IMR-90 (cell line): ENCODE measurements around the gene SPC25. TPM values are rescaled to one million over a fixed set of nuclear protein-coding genes. Genes with fewer than 3 reads are reported as not detected.
"Not testable (repeated sequence)": the region's sequence is repeated elsewhere in the genome, so short reads cannot be mapped to it uniquely, and the experiment has no call there.

Source experiments
- ATAC-seq: fragments of 200-7000 bp; cut with Tn5 transposase; 2 replicates; pipeline ENCODE4 v1.9.1; 2020; ENCODE audit warnings: low read depth, mild to moderate bottlenecking, moderate library complexity
- BruUV-seq: library from RNA; stranded (reverse); fragments of 400-500 nt; replicated peaks from 2 replicates; lab custom pipeline; 2021; lab: Mats Ljungman, UMichigan
- CTCF ChIA-PET: fragments of 300-600 bp; formaldehyde crosslinking; extraction: SDS; loops from one replicate; lab custom pipeline; 2021; ENCODE audit warnings: antibody characterized with exemption; lab: Yijun Ruan, JAX
- POLR2A ChIA-PET: fragments of 300-600 bp; sonication (Branson Sonifier 250); formaldehyde crosslinking; loops from one replicate; lab custom pipeline; 2022; ENCODE audit warnings: antibody characterized with exemption; ENCODE audit not compliant: unreplicated experiment; lab: Charles Lee
- DNase-seq: peaks from one replicate; pipeline ENCODE4 v3.0.0; 2013
- H2AFZ ChIP-seq: replicated peaks from 2 replicates; pipeline ENCODE3; 2013; ENCODE audit warnings: low read length, mild to moderate bottlenecking; ENCODE audit not compliant: poor library complexity
- H2AK5ac ChIP-seq: 2 replicates; pipeline ENCODE4 v1.6.1; 2013; ENCODE audit warnings: low read depth, low read length, inconsistent platforms
- H2AK9ac ChIP-seq: replicated peaks from 2 replicates; pipeline ENCODE3; 2013; ENCODE audit warnings: mild to moderate bottlenecking, low read depth, low read length, moderate library complexity; ENCODE audit not compliant: poor library complexity
- H2BK120ac ChIP-seq: 2 replicates; pipeline ENCODE4 v1.6.1; 2013; ENCODE audit warnings: low read depth, low read length, inconsistent platforms
- H2BK15ac ChIP-seq: 3 replicates; pipeline ENCODE4 v1.6.1; 2013; ENCODE audit warnings: low read depth, low read length, inconsistent platforms
- H2BK20ac ChIP-seq: 2 replicates; pipeline ENCODE4 v1.6.1; 2013; ENCODE audit warnings: low read depth, mild to moderate bottlenecking, inconsistent platforms, low read length, moderate library complexity
- H2BK5ac ChIP-seq: 2 replicates; pipeline ENCODE4 v1.6.1; 2013; ENCODE audit warnings: mild to moderate bottlenecking, low read depth, low read length, inconsistent platforms; ENCODE audit not compliant: poor library complexity, severe bottlenecking
- H3K14ac ChIP-seq: replicated peaks from 2 replicates; pipeline ENCODE4 v1.6.1; 2013; ENCODE audit warnings: low read depth, low read length, inconsistent platforms
- H3K18ac ChIP-seq: 2 replicates; pipeline ENCODE4 v1.6.1; 2013; ENCODE audit warnings: low read depth, low read length, control low read depth
- H3K23ac ChIP-seq: 2 replicates; pipeline ENCODE4 v1.6.1; 2013; ENCODE audit warnings: low read depth, low read length, inconsistent platforms
- H3K27ac ChIP-seq: 2 replicates; pipeline ENCODE4 v1.5.1; 2013; ENCODE audit warnings: mild to moderate bottlenecking, control low read depth, low read length; ENCODE audit not compliant: insufficient read depth
- H3K27me3 ChIP-seq: 2 replicates; pipeline ENCODE4 v1.6.1; 2013; ENCODE audit warnings: low read length; ENCODE audit not compliant: control insufficient read depth, insufficient read depth
- H3K36me3 ChIP-seq: 2 replicates; pipeline ENCODE4 v1.6.1; 2013; ENCODE audit warnings: low read length, mixed read lengths; ENCODE audit not compliant: control insufficient read depth, insufficient read depth
- H3K4ac ChIP-seq: 2 replicates; pipeline ENCODE4 v1.6.1; 2013; ENCODE audit warnings: low read depth, low read length, inconsistent platforms
- H3K4me1 ChIP-seq: 2 replicates; pipeline ENCODE4 v1.6.1; 2013; ENCODE audit warnings: low read length, mixed read lengths; ENCODE audit not compliant: control insufficient read depth, insufficient read depth
- H3K4me2 ChIP-seq: 2 replicates; pipeline ENCODE4 v1.6.1; 2013; ENCODE audit warnings: low read depth, mild to moderate bottlenecking, control low read depth, low read length, moderate library complexity
- H3K4me3 ChIP-seq: 2 replicates; pipeline ENCODE4 v1.5.1; 2013; ENCODE audit warnings: low read depth, mild to moderate bottlenecking, control low read depth, low read length, moderate library complexity; ENCODE audit not compliant: insufficient read depth
- H3K56ac ChIP-seq: 2 replicates; pipeline ENCODE4 v1.6.1; 2013; ENCODE audit warnings: low read length, inconsistent platforms; ENCODE audit not compliant: insufficient read depth; ENCODE audit errors: extremely low read depth
- H3K79me1 ChIP-seq, 2 experiments: 2 replicates each; pipeline ENCODE4 v1.6.1; 2013; ENCODE audit warnings: low read length in 2 of 2, inconsistent platforms in 1 of 2, low read depth in 1 of 2
- H3K9ac ChIP-seq: 2 replicates; pipeline ENCODE4 v1.6.1; 2013; ENCODE audit warnings: low read depth, low read length, control low read depth
- H3K9me1 ChIP-seq: 2 replicates; pipeline ENCODE4 v1.6.1; 2013; ENCODE audit warnings: low read length, inconsistent platforms; ENCODE audit not compliant: insufficient read depth
- H3K9me3 ChIP-seq: 2 replicates; pipeline ENCODE4 v1.6.1; 2013; ENCODE audit warnings: low read length; ENCODE audit not compliant: control insufficient read depth, insufficient read depth
- H4K20me1 ChIP-seq: 2 replicates; pipeline ENCODE4 v1.6.1; 2013; ENCODE audit warnings: low read length, inconsistent platforms; ENCODE audit not compliant: insufficient read depth
- H4K5ac ChIP-seq: 2 replicates; pipeline ENCODE4 v1.6.1; 2013; ENCODE audit warnings: mild to moderate bottlenecking, low read depth, low read length, control low read depth
- H4K8ac ChIP-seq, 2 experiments: 2 replicates each; pipeline ENCODE4 v1.6.1; 2013; ENCODE audit warnings: low read depth in 2 of 2, low read length in 2 of 2, control low read depth in 1 of 2, inconsistent platforms in 1 of 2
- H4K91ac ChIP-seq: 2 replicates; pipeline ENCODE4 v1.6.1; 2013; ENCODE audit warnings: low read depth, low read length, inconsistent platforms; ENCODE audit not compliant: insufficient read depth
- WGBS, 2 experiments: methylation state at CpG; one replicate each; pipeline versions ENCODE4 v1.1.5 to v1.1.7; 2013; ENCODE audit warnings: missing lambda C conversion rate in 2 of 2; ENCODE audit not compliant: insufficient read length in 1 of 2; ENCODE audit errors: extremely low coverage in 2 of 2; 5-methylcytosine and 5-hydroxymethylcytosine counted together
- dilution Hi-C: fragments of 300-500 bp; cut with HindIII; formaldehyde crosslinking; loops from one replicate; pipeline ENCODE4 v1.14.3; 2018; ENCODE audit warnings: low sequenced_read_pairs; ENCODE audit not compliant: unreplicated experiment
- in situ Hi-C: fragments of 300-500 bp; cut with MboI; formaldehyde crosslinking; loops from 3 replicates; pipeline ENCODE4 v1.14.3; 2019; ENCODE audit warnings: low sequenced_read_pairs, inconsistent platforms, mixed read lengths
- intact Hi-C: fragments of 100-400 bp; cut with micrococcal nuclease; formaldehyde crosslinking; loops from 2 replicates; pipeline ENCODE4 v1.10.0; 2022
- polyA plus RNA-seq, 3 experiments: library from polyadenylated mRNA; depleted of rRNA; stranded (reverse); fragments of >200 nt; gene quantifications; 2 replicates each; pipeline ENCODE4 v1.2.3, GENCODE V29; 2012; ENCODE audit warnings: low replicate concordance in 1 of 3
- total RNA-seq: library from RNA; depleted of rRNA; stranded (reverse); fragments of >200 nt; gene quantifications from 2 replicates; pipeline ENCODE4 v1.2.3, GENCODE V29; 2012

SPC25 gene
- total and polyA plus RNA-seq, 2 of the 4 experiments (the other 2 are of a cell fraction) = 2.0 to 7.1 TPM

- intact Hi-C loops, H2BK20ac ChIP-seq, H4K20me1 ChIP-seq, DNase-seq, H3K79me1 ChIP-seq, H3K14ac ChIP-seq, H4K5ac ChIP-seq, H3K18ac ChIP-seq, H3K56ac ChIP-seq, H2BK120ac ChIP-seq, H3K36me3 ChIP-seq, ATAC-seq, H2BK5ac ChIP-seq, H4K8ac ChIP-seq, H2BK15ac ChIP-seq, H3K9me3 ChIP-seq, in situ Hi-C loops, H2AK9ac ChIP-seq, H3K27me3 ChIP-seq, H3K4me3 ChIP-seq, H3K27ac ChIP-seq, H3K23ac ChIP-seq, H2AK5ac ChIP-seq, H3K4me2 ChIP-seq, BruUV-seq, H3K9me1 ChIP-seq, H4K91ac ChIP-seq, POLR2A ChIA-PET, H3K4me1 ChIP-seq, H2AFZ ChIP-seq, dilution Hi-C loops, H3K9ac ChIP-seq, H3K4ac ChIP-seq: not testable (repeated sequence)
- WGBS, 2 experiments = no CpG with 5 or more reads among the region's 4 CpGs
- CTCF ChIA-PET = interaction anchor here (1.2 kb wide), 1 partner anchor 12 kb away, joined by 3 read pairs; no protein-coding TSS in a partner anchor
Measured at GRCh38 chr2:168932174-168932573, 41.9 kb upstream of the SPC25 start.
